ENCODE data around the gene ZSCAN10.
A peak's percentile ranks its signal among the peaks of the same experiment; 100 is the strongest.
"Not testable (repeated sequence)": the region's sequence is repeated elsewhere in the genome, so short reads cannot be mapped to it uniquely, and the experiment has no call there.

The ZSCAN10 gene

DNA sequence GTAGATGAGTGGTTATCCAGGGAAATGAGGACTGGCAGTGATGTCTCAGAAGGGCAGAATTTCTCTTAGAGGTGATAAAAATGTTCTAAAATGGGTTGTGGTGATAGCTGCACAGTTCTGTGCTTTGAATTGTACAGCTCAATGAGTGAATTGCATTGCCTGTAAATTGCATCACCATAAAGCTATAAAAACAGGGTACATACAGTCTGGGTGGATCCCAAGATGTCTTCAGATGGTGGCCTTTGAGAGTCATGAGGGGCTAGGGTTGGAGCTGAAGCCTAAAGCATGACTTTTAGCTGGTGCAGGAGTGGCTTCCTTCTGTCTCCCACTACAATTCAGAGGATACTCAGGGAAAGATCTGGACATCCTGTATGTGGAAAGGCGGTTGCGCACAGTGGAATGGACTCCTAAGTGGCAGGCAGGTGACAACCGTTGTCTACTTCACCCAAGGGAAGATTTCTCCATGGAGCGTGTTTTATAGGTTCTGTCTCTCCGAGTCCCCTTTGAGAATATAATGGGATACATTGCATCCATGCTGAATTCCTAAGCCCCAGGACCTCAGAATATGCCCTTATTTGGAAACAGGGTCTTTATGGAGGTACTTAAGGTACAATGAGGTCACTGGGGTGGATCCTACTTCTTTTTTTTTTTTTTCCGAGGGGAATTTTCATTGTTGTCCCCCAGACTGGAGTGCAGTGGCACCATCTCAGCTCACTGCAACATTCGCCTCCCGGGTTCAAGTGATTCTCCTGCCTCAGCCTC is 35.3 kb downstream of the ZSCAN10 start:
- DNase-seq (ENCODE audit: low read depth) = no peak

DNA sequence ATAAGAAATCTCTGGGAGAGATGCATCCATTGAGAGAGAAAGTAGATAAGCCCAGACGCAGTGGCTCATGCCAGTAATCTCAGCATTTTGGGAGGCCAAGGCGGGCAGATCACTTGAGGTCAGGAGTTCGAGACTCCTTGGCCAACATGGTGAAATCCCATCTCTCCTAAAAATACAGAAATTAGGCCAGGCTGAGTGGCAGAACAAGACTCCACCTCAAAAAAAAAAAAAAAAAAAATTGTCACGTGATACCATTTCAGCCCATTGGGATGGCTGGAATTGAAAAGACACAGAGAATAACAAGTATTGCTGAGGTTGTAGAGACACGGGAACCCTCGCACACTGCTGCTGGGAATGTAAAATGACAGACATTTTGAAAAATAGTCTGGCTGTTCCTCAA is 36.5 kb downstream of the ZSCAN10 start:
- DNase-seq (ENCODE audit: low read depth) = no peak

DNA sequence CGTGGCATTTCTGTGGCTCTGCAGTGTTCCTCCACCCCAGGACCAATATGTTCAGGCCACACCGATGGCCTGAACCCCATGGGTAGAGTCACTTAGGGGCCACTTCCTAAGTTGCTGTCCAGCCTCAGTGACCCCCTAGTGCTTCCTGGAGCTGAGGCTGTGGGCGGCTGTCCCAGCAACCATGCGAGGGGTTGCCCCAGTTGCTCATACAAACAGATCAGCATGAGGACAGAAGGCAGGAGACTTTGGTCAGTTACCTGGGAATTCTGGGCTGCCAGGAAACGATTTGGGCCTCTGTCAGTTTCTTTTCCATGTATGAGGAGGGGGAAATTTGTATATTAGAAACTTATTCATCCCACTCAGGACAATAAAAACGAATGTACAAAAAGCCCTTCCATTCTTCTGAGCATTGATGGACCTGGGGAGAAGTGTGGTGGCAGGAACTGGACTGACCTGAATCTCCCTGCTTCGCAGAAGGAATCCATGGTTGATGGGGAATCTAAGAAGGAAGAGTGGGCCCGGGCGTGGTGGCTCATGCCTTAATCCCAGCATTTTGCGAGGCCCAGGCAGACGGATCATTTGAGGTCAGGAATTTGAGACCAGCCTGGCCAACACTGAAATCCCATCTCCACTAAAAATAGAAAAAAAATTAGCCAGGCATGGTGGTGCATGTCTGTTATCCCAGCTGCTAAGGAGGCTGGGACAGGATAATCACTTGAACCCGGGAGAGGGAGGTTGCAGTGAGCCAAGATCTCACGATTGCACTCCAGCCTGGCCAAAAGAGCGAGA is 38.6 kb downstream of the ZSCAN10 start:
- DNase-seq (ENCODE audit: low read depth) = peak; percentile 14

DNA sequence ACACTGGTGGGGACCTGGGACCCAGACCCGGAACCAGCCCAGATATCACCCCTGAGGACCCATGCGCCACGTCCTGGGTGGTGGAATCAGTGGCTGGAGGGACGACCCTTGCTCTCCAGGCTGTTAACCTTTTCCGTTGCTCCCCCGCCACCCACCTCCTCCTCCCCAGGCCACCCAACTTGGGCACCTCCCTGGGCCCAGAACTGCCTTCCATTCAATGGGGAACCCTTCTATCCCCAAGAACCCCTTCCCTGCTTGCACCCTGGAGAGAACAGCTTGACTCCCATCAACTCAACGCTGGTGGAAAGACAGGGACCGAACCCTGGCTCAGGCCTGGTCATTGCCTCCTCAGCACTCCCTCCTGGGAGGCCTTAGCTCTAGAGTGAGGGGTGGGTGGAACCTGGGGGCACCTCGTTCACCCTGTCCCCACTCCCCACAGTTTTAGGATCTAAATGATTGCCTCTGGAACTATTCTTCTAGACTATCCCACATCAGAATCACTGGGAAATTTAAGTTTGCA is 39.3 kb downstream of the ZSCAN10 start:
- DNase-seq (ENCODE audit: low read depth) = no peak

DNA sequence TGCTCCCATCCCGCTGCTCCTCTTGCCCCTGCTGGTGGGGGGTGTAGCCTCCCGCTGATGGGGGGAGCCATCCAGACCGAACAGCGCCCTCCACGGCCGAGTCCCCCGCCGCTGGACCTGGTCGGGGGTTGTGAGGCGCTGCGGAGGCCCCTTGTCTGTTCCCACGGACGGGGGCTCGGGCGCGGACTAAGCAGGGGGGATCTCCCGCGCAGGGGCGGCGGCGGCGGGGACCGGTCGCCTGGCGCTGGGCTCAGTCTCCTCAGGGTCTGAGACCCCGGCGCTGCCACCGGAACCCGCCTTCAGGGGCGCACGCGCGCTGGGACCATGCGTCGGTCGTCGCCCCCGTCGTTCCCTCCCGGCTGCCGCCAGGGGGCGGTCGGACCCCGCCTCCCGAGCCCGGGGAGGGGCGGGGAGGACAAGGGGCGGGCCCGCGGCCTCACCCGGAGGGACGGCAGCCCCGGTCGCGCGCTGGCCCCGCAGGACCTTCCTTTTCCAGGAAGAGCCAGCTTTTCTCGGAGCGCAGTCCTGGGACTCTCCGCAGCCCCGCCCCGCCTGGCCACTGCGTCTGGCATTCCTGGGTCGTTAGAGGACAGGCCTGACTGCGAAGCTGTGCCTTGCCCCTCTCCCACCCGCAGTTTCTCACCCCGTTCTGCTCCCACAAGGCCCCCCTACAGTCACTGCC is 39.9 kb downstream of the ZSCAN10 start:
- peak; percentile 94 for DNase-seq (ENCODE audit: low read depth)

DNA sequence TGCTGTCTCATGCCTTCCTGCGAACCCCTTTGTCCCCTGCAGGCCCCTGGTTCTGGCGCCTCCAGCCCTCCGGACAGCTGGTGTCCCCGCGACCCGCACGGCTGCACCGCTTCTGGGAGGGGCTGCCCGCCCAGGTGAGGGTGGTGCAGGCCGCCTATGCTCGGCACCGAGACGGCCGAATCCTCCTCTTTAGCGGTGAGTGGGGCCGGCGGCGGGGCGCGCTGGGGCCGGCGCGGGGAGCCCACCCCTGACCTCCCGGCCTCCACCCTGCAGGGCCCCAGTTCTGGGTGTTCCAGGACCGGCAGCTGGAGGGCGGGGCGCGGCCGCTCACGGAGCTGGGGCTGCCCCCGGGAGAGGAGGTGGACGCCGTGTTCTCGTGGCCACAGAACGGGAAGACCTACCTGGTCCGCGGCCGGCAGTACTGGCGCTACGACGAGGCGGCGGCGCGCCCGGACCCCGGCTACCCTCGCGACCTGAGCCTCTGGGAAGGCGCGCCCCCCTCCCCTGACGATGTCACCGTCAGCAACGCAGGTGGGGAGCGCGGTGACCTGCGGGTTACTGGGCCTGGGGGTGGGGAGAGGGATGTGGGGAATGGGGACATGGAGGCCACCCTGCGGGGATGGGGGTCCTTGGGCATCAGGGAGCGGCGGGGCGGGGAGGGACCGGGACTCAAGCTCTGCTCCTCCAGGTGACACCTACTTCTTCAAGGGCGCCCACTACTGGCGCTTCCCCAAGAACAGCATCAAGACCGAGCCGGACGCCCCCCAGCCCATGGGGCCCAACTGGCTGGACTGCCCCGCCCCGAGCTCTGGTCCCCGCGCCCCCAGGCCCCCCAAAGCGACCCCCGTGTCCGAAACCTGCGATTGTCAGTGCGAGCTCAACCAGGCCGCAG is 40.7 kb downstream of the ZSCAN10 start:
- DNase-seq (ENCODE audit: low read depth) = peak; percentile 40

DNA sequence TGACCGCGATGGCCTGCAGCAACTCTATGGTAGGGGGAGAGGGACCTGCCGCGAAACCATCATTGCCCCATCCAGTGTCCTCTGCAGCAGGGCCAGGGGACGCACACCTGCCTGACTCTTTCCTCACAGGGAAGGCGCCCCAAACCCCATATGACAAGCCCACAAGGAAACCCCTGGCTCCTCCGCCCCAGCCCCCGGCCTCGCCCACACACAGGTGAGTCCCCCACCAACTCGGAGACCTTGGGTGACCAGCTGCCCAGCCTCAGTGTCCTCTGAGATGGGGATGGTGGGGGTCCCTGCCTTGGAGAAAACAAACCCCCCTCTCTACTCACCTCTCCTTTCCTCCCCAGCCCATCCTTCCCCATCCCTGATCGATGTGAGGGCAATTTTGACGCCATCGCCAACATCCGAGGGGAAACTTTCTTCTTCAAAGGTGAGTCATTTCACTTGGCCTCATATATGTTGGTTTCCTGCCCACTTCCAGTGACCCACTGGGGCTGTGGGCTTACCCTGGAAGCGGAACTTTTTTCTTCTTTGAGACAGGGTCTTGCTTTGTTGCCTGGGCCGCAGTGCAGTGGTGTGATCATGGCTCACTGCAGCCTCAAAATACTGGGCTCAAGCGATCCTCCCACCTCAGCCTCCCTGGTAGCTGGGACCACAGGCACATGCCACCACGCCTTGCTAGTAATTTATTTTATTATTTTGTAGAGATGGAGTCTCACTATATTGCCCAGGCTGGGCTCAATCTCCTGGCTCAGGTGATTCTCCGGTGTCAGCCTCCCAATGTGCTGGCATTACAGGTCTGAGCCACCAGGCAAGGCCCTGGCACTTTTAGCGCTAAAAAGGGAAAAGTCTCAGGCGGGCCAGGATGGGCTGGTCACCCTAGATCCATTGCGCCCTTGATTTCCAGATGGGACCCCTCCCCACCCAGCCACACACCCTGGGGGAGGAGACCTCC is 41.6 kb downstream of the ZSCAN10 start:
- no peak for DNase-seq (ENCODE audit: low read depth)

DNA sequence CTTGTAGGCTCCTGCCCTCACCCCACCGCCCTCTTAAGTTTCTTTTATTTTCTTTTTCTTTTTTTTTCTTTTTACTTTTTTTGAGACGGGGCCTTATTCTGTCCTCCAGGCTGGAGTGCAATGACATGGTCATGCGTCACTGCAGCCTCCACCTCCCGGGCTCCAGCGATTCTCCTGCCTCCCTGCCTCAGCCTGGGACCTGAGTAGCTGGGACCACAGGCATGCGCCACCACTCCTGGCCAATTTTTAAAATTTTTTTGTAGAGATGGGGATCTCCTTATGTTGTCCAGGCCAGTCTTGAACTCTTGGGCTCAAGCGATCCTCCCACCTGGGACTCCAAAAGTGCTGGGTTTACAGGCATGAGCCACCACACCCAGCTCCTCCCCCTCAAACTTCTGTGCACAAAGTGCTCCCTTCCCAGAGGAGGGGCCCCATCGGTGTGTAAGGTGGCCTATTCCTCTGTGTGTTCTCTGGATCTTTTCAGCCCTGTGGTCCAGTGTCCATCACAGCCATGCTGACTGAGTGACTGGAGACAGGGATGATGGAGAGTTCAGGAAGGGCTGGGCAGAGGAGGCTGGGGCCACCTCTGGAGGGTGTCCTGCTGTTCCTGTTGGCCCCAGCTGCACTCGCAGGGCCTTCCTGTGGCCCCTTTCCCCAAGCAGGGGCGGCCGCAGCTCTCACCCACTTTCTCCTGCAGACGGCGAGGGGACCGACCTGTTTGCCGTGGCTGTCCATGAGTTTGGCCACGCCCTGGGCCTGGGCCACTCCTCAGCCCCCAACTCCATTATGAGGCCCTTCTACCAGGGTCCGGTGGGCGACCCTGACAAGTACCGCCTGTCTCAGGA is 42.5 kb downstream of the ZSCAN10 start:
- no peak for DNase-seq (ENCODE audit: low read depth)

DNA sequence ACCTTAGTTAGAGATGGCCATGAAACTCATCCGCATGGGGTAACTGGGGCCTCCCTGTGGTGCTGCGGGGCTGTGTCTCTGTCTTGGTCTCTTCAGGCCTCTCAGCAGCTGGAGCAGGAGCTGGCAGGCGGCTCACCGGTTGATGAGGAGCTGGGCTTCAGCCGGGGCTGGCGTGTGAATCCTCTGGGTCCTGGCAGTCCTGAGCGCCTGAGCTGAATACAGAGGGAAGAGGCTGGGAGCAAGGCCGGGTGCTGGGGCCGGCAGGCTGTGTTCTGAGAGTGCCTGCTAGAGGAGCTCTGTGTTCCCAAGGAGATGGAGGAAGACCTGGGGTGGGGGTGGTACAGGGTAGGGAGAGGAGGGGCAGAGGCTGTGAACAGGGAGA is 43.4 kb downstream of the ZSCAN10 start:
- not testable (repeated sequence) for DNase-seq (ENCODE audit: low read depth)

DNA sequence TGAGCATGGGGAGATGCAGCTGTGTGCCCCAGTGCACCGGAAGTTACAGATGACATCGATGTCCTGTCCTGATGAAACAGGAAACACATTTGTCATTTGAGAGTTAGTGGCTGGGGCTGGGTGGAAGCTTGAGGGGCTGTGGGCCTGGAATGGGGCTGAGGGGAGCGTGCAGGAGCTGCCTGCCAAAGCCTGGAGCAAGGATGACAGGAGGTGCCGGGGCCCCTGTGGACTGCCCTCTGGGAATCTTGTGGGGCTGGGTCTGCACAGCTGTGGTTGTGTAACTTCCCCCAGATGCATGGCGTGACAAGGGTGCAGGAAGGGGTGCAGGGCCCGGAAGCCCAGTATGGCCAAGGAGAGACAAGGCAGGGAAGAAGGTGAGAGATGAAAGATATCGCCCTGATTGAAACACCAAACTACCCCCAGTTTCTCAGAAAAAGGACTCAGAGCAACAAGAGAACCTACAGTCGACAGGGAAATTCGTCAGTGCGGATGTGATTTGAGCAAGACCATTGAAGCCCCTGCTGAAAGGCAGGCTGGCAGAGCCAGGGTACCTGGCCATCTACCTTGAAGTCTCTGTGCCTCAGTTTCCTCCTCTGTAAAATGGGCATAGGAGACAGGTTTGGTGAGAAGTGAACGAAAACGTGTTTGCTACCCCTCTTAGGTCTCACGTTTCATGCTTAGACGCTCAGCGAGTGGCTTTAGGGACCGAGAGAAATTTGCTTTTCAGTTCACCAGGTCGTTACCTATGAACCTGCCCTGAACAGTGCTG is 43.9 kb downstream of the ZSCAN10 start:
- no peak for DNase-seq (ENCODE audit: low read depth)

DNA sequence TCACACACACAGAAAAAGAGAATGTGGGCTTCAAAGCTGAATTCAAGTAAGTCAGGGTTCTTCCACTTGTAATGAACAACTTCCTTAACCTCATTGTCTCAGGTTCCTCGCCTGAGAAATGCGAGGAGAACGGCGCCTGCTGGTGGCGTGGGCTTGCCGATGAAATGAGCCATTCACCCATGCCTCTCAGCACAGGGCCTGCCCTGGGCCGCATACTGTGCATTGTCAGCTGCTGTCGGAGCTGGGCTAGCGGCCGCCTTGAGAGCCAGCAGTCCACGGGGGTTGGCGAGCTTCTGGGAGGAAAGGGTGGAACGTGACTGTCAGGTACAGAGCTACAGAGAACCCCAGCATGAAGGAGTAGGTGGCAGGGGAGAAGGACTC is 45.8 kb downstream of the ZSCAN10 start:
- DNase-seq (ENCODE audit: low read depth) = not testable (repeated sequence)

DNA sequence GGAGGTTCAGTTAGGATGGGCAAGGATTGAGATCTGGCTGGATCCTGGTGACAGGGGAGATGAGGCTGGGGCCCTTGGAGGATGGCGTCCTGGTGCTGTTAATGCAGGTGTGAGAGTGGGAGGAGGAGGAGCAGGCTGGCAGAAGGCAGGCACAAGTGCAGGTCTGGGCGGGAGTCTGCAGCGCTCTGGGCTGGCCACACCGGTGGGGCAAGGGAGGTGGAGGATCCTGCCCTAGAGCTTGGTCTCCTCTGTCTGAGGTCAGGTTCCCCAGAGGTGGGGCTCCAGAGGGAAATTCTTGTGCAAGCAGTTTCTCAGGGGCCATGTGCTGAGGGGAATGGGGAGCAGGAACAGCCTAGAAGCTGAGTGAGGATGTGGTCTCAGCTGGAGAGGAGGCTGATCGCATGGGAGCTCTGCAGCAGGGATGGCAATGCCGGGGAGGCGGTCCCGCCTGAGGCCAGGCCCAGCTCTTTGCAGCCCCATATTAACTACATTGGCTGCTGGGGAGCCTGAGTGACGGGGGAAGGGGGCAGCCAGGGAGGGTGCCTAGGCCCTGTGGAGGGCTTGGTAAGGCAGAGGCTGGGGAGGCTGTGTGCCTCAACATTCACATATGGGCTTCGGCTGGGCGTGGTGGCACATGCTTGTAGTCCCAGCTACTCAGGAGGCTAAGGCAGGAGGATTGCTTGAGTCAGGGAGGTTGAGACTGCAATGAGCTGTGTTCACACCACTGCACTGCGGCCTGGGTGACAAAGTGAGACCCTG is 46.3 kb downstream of the ZSCAN10 start:
- DNase-seq (ENCODE audit: low read depth) = not testable (repeated sequence)

DNA sequence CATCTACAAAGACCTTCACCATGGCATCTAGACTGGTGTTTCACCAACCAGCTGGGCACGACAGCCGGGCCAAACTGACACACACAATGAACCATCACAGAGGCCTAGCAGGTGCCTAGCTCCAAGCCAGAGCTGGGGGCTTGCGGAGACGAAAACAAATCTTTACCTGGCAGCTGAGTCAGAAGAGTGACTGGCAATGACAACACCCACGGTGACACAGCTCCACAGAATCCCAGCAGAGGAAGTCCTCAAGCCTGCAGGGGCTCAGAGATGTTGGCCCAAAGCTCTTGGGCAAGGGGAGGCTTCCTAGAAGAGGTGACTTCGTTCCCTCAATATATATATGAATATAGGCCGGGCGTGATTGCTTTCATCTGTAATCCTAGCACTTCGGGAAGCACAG is 47.6 kb downstream of the ZSCAN10 start:
- no peak for DNase-seq (ENCODE audit: low read depth)

DNA sequence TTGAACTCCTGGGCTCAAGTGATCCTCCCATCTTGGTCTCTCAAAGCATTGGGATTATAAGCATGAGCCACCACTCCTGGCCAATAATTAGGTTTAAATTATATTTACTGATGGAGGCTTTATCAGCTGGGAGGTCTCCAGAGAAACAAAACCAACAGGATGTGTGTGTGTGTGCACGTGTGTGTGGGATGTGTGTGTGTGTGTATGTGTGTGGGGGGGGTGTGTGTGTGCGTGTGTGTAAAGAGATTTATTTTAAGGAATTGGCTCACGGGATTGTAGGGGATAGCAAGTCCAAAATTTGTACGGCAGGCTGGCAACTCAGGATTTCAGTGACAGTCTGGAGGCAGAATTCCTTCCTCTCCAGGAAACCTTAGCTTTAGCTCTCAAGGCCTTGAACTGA is 48.1 kb downstream of the ZSCAN10 start:
- no peak for DNase-seq (ENCODE audit: low read depth)

DNA sequence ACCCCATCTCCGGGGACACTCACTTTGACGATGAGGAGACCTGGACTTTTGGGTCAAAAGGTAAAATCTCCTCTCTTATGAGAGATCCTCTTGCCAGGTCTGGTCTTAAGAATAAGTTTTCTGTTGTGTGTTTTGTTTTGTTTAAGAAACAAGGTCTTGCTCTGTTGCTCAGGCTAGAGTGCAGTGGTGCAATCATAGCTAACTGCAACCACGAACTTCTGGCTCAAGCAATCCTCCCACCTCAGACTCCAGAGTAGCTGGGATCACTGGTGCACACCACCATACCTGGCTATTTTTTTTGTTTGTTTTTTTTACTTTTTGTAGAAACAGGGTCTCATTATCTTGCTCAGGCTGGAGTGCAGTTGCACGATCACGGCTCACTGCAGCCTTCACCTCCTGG is 48.6 kb downstream of the ZSCAN10 start:
- DNase-seq (ENCODE audit: low read depth) = no peak

DNA sequence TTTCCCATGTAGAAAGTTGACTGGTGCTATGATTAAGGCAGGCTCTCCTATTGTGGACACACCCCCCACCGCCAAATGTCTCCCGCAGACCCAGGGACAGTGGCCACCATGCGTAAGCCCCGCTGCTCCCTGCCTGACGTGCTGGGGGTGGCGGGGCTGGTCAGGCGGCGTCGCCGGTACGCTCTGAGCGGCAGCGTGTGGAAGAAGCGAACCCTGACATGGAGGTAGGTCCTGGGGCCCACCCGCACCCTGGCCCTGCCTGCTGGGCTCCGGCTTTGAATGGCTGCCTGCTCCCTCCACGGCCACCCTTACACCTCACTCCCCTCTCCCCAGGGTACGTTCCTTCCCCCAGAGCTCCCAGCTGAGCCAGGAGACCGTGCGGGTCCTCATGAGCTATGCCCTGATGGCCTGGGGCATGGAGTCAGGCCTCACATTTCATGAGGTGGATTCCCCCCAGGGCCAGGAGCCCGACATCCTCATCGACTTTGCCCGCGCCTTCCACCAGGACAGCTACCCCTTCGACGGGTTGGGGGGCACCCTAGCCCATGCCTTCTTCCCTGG is 49.1 kb downstream of the ZSCAN10 start:
- no peak for DNase-seq (ENCODE audit: low read depth)

DNA sequence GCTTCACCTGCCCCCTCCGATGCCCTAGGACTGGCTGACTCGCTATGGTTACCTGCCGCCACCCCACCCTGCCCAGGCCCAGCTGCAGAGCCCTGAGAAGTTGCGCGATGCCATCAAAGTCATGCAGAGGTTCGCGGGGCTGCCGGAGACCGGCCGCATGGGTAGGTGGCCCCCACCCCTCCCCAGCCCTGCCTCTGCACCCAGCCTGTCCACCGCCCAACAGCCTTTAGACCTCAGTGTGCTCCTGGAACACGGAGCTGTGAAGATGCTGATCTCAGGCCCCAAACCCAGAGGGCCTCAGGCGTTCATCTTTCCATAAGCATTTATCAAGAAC is 51.7 kb downstream of the ZSCAN10 start:
- no peak for DNase-seq (ENCODE audit: low read depth)
